ENCODE measurements around the gene S100P. TPM values are rescaled to one million over a fixed set of nuclear protein-coding genes. Genes with fewer than 3 reads are reported as not detected.

Gene S100P
- total and polyA plus RNA-seq, 2 of the 4 experiments (the other 2 are of a cell fraction), result not detected

- Histone ChIP-seq H3K14ac (replicated peaks; ENCODE audit: low read depth, low read length) (no peak overlapping the region), H3K4me3 (ENCODE audit: insufficient read depth, low read depth, low read length) (no peak overlapping the region), H2AFZ (replicated peaks; ENCODE audit: low read length, poor library complexity) (no peak overlapping the region), H2AK5ac (ENCODE audit: low read depth, low read length) (no peak overlapping the region), H3K23ac (ENCODE audit: low read depth, low read length) (no peak overlapping the region), H3K4me1 (ENCODE audit: control insufficient read depth, insufficient read depth, low read length) (peaks cover 19% of the 10 kb centered on the region), H3K79me1 (ENCODE audit: low read depth in 1 of 2, low read length in 2 of 2) (peaks cover 16 to 23% of the 10 kb centered on the region in 2 experiments; a peak in 3 of 4 replicates), H3K27ac (ENCODE audit: insufficient read depth, low read length) (no peak overlapping the region), H2AK9ac (replicated peaks; ENCODE audit: low read depth, low read length, poor library complexity) (no peak overlapping the region), H3K9ac (ENCODE audit: low read depth, low read length) (no peak overlapping the region), H2BK5ac (ENCODE audit: low read depth, low read length, poor library complexity, severe bottlenecking) (no peak overlapping the region), H4K8ac (ENCODE audit: low read depth in 2 of 2, low read length in 2 of 2) (no peak overlapping the region), H4K5ac (ENCODE audit: low read depth, low read length) (no peak overlapping the region), H3K9me3 (ENCODE audit: control insufficient read depth, insufficient read depth, low read length) (no peaks in the 10 kb centered on the region), H3K4ac (ENCODE audit: low read depth, low read length) (no peak overlapping the region), H3K9me1 (ENCODE audit: insufficient read depth, low read length) (peaks cover 19% of the 10 kb centered on the region), H3K36me3 (ENCODE audit: control insufficient read depth, insufficient read depth, low read length) (peaks cover 6% of the 10 kb centered on the region), H4K91ac (ENCODE audit: insufficient read depth, low read depth, low read length) (no peak overlapping the region), H3K18ac (ENCODE audit: low read depth, low read length) (no peak overlapping the region), H2BK20ac (ENCODE audit: low read depth, low read length) (no peak overlapping the region), H3K27me3 (ENCODE audit: control insufficient read depth, insufficient read depth, low read length) (no peaks in the 10 kb centered on the region), H3K56ac (ENCODE audit: extremely low read depth, insufficient read depth, low read length) (no peak overlapping the region), H2BK15ac (ENCODE audit: low read depth, low read length) (no peak overlapping the region), H3K4me2 (ENCODE audit: low read depth, low read length) (no peak overlapping the region), H4K20me1 (ENCODE audit: insufficient read depth, low read length) (peaks cover 19% of the 10 kb centered on the region), H2BK120ac (ENCODE audit: low read depth, low read length) (no peak overlapping the region)
- no TSS peak for BruUV-seq (replicated peaks)
- CTCF ChIA-PET, result no interaction called here
- no peak for ATAC-seq (ENCODE audit: low read depth)
- in situ Hi-C loops (cut with MboI; ENCODE audit: low sequenced_read_pairs) (no loop called here), dilution Hi-C loops (cut with HindIII; ENCODE audit: low sequenced_read_pairs, unreplicated experiment) (no loop called here), intact Hi-C loops (cut with micrococcal nuclease) (no loop called here)
- TF ChIP-seq BHLHE40 (IDR thresholded peaks at IDR 0.05; ENCODE audit: low read depth, low read length), result no peak
- no peak for TF ChIP-seq MXI1 (IDR thresholded peaks at IDR 0.05; ENCODE audit: borderline replicate concordance, low read depth, low read length)
- TF ChIP-seq RAD21 (IDR thresholded peaks at IDR 0.05; ENCODE audit: low read length), result no peak
- TF ChIP-seq FOS (IDR thresholded peaks at IDR 0.05; ENCODE audit: low read depth, low read length), result no peak
- no peak for TF ChIP-seq MAFK (IDR thresholded peaks at IDR 0.05; ENCODE audit: low read depth, low read length)
- no peak for TF ChIP-seq CTCF (conservative IDR thresholded peaks at IDR 0.05; ENCODE audit: low read depth, low read length)
- TF ChIP-seq USF2 (IDR thresholded peaks at IDR 0.05; ENCODE audit: low read depth, low read length), result no peak
- TF ChIP-seq CHD1 (IDR thresholded peaks at IDR 0.05; ENCODE audit: low read depth, low read length), result no peak
- no peak for TF ChIP-seq RFX5 (IDR thresholded peaks at IDR 0.05; ENCODE audit: low read depth, low read length)
- no peak for TF ChIP-seq POLR2A (IDR thresholded peaks at IDR 0.05; ENCODE audit: low read depth, low read length)
- TF ChIP-seq RCOR1 (IDR thresholded peaks at IDR 0.05; ENCODE audit: insufficient replicate concordance, low read length), result no peak
- TF ChIP-seq CEBPB (IDR thresholded peaks at IDR 0.05; ENCODE audit: low read depth, low read length), result no peak
- POLR2A ChIA-PET (ENCODE audit: unreplicated experiment), result no interaction called here
- WGBS, 2 experiments (ENCODE audit: extremely low coverage in 2 of 2, insufficient read length in 1 of 2), result no CpG with 5 or more reads among the region's 1 CpG
- DNase-seq, result no peak
These were observed 22.0 kb upstream of the S100P start for GRCh38 chr4:6671648-6672047.
